Mesendoderm (in vitro differentiated cells): ENCODE data around the gene OR9Q1.
"Not testable (repeated sequence)": the region's sequence is repeated elsewhere in the genome, so short reads cannot be mapped to it uniquely, and the experiment has no call there.

Source experiments
- DNase-seq: peaks from one replicate; pipeline ENCODE4 v3.0.0; 2013
- H2AK5ac ChIP-seq: 2 replicates; pipeline ENCODE4 v1.6.1; 2013; ENCODE audit warnings: low read length, inconsistent platforms
- H2BK120ac ChIP-seq: 2 replicates; pipeline ENCODE4 v1.6.1; 2013; ENCODE audit warnings: low read depth, mild to moderate bottlenecking, low read length, moderate library complexity, mixed read lengths
- H2BK15ac ChIP-seq: replicated peaks from 2 replicates; pipeline ENCODE4 v1.6.1; 2013; ENCODE audit warnings: low read depth, mild to moderate bottlenecking, moderate library complexity
- H2BK5ac ChIP-seq: 2 replicates; pipeline ENCODE4 v1.6.1; 2013; ENCODE audit warnings: low read length, inconsistent platforms
- H3K18ac ChIP-seq: 2 replicates; pipeline ENCODE4 v1.6.1; 2013; ENCODE audit warnings: mild to moderate bottlenecking, low read length, mixed read lengths
- H3K23ac ChIP-seq: one replicate; pipeline ENCODE4 v1.6.1; 2013; ENCODE audit warnings: low read length
- H3K27ac ChIP-seq: 2 replicates; pipeline ENCODE4 v1.5.1; 2013; ENCODE audit warnings: low read depth, mild to moderate bottlenecking, inconsistent platforms, low read length, moderate library complexity
- H3K27me3 ChIP-seq: 2 replicates; pipeline ENCODE4 v1.6.1; 2013; ENCODE audit warnings: low read length, control low read depth, mild to moderate bottlenecking, inconsistent platforms; ENCODE audit not compliant: insufficient read depth, poor library complexity
- H3K36me3 ChIP-seq: 2 replicates; pipeline ENCODE4 v1.6.1; 2013; ENCODE audit warnings: low read length, inconsistent platforms; ENCODE audit not compliant: control insufficient read depth, insufficient read depth
- H3K4ac ChIP-seq: one replicate; pipeline ENCODE4 v1.6.1; 2013; ENCODE audit warnings: low read depth, mild to moderate bottlenecking, low read length, moderate library complexity
- H3K4me1 ChIP-seq: 2 replicates; pipeline ENCODE4 v1.6.1; 2013; ENCODE audit warnings: low read depth, low read length, inconsistent platforms; ENCODE audit not compliant: control insufficient read depth
- H3K4me2 ChIP-seq: 2 replicates; pipeline ENCODE4 v1.6.1; 2013; ENCODE audit warnings: low read length
- H3K4me3 ChIP-seq: 2 replicates; pipeline ENCODE4 v1.5.1; 2013; ENCODE audit warnings: mild to moderate bottlenecking, low read length
- H3K56ac ChIP-seq: one replicate; pipeline ENCODE4 v1.6.1; 2013; ENCODE audit warnings: low read length
- H3K79me1 ChIP-seq: 2 replicates; pipeline ENCODE4 v1.6.1; 2013; ENCODE audit warnings: low read length, inconsistent platforms
- H3K79me2 ChIP-seq: 2 replicates; pipeline ENCODE4 v1.6.1; 2013; ENCODE audit warnings: mild to moderate bottlenecking, low read length; ENCODE audit not compliant: control insufficient read depth, insufficient read depth
- H3K9ac ChIP-seq: 2 replicates; pipeline ENCODE4 v1.6.1; 2013; ENCODE audit warnings: low read length, inconsistent platforms
- H4K5ac ChIP-seq: one replicate; pipeline ENCODE4 v1.6.1; 2013; ENCODE audit warnings: low read length
- H4K8ac ChIP-seq: one replicate; pipeline ENCODE4 v1.6.1; 2013; ENCODE audit warnings: low read depth, mild to moderate bottlenecking, control low read depth, low read length, moderate library complexity
- WGBS: extraction: QIAGEN DNeasy Blood & Tissue Kit; methylation state at CpG from one replicate; pipeline ENCODE4 v1.1.7; 2013; ENCODE audit warnings: low lambda C conversion rate, missing lambda C conversion rate; ENCODE audit not compliant: insufficient coverage; ENCODE audit errors: extremely low coverage; 5-methylcytosine and 5-hydroxymethylcytosine counted together

Gene OR9Q1

DNA sequence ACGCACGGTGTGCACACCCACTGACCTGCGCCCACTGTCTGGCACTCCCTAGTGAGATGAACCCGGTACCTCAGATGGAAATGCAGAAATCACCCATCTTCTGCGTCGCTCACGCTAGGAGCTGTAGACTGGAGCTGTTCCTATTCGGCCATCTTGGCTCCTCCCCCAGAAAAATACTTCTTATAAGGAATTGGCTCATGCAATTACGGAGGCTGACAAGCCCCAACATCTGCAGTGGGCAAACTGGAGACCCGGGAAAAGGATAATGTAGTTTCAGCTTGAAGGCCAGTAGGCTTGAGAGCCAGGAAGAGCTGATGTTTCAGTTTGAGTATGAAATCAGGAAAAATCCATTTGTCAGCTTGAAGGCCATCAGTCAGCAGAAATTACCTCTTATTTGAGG is 23.7 kb upstream of the OR9Q1 start:
- not testable (repeated sequence) for H3K36me3 ChIP-seq, H2AK5ac ChIP-seq, H3K79me1 ChIP-seq, H3K4me2 ChIP-seq, H3K23ac ChIP-seq, H2BK15ac ChIP-seq, H3K9ac ChIP-seq, H4K8ac ChIP-seq, H3K4ac ChIP-seq, H3K4me1 ChIP-seq, H3K4me3 ChIP-seq, H3K56ac ChIP-seq, H4K5ac ChIP-seq, H2BK120ac ChIP-seq, H2BK5ac ChIP-seq, H3K79me2 ChIP-seq, DNase-seq, H3K27me3 ChIP-seq, H3K27ac ChIP-seq, H3K18ac ChIP-seq
- no CpG with 5 or more reads among the region's 10 CpGs for WGBS

DNA sequence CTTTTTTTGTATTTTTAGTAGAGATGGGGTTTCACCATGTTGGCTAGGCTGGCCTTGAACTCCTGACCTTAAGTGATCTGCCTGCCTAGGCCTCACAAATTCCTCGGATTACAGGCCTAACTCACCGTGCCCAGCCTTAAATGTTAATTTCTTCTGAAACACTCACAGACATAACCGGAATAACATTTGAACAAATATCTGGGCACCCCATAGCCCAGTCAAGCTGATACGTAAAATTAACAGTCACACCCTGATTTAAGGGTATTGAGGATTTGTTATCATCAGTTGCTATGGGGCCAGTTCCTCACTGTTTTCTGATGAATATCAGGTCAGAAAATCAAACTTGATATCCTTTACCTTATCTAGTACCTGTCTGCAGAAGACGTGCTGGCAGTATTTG is 23.0 kb upstream of the OR9Q1 start:
- Histone ChIP-seq H2AK5ac (no peak overlapping the region), H3K27ac (no peak overlapping the region), H3K79me1 (no peaks in the 10 kb centered on the region), H4K5ac (no peak overlapping the region), H3K4me2 (no peak overlapping the region), H3K4ac (no peak overlapping the region), H3K27me3 (no peaks in the 10 kb centered on the region), H3K56ac (no peak overlapping the region), H4K8ac (no peak overlapping the region), H2BK15ac (no peak overlapping the region), H3K79me2 (no peaks in the 10 kb centered on the region), H3K9ac (no peak overlapping the region), H3K23ac (no peak overlapping the region), H2BK120ac (no peak overlapping the region), H3K36me3 (no peaks in the 10 kb centered on the region), H3K4me1 (no peaks in the 10 kb centered on the region), H2BK5ac (no peak overlapping the region), H3K18ac (no peak overlapping the region), H3K4me3 (no peak overlapping the region)
- no peak for DNase-seq
- no CpG with 5 or more reads among the region's 5 CpGs for WGBS

DNA sequence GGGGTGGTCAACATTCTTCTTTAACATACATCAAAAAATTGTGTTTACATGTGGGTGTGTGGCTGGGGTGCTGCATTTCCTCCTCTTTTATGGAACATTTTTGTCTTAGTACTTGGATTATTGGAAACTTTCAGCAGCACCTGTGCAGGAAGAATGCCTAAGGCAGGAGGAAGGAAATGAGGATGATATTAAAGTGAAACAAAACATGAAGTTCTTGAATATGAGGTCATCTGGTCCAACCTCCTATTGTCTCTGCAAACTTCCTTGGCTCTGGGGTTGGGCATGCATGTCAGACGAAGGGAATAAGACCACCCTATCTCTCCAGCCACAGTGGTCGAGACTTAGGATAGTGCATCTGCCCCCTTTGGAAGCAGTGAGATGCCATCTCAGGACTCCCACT is 20.6 kb upstream of the OR9Q1 start:
- WGBS: no CpG with 5 or more reads among the region's 2 CpGs
- no peak overlapping the region for H2BK120ac ChIP-seq

DNA sequence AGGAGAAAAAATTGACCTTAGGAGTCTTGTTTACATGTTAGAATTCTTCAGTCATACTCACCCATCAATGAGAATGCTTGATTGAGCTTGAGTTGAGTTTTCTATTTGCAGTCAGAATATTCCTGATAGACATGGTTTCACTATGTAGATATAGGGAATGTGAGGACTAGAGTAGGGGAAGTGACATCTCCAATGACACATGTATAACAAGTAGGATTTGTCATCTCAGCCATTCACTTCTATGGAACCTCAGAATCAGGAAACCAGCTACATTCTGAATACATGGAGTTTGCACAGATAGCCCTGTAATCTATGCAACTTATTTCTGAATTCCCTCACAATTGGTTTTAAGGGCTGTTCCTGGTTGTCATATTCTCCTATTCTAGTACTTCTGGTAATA is 20.1 kb upstream of the OR9Q1 start:
- Histone ChIP-seq H3K79me1 (no peaks in the 10 kb centered on the region), H3K18ac (no peak overlapping the region)

More for the DNA sequence above, 20.6 kb upstream of the OR9Q1 start:
- Histone ChIP-seq H3K56ac (no peak overlapping the region), H2BK5ac (no peak overlapping the region), H2AK5ac (no peak overlapping the region), H3K27ac (no peak overlapping the region), H2BK15ac (no peak overlapping the region), H3K4me3 (no peak overlapping the region), H3K79me2 (no peaks in the 10 kb centered on the region), H3K4me1 (no peaks in the 10 kb centered on the region), H3K36me3 (no peaks in the 10 kb centered on the region), H3K9ac (no peak overlapping the region), H4K8ac (no peak overlapping the region), H3K4me2 (no peak overlapping the region), H4K5ac (no peak overlapping the region), H3K4ac (no peak overlapping the region), H3K27me3 (no peaks in the 10 kb centered on the region), H3K79me1 (no peaks in the 10 kb centered on the region), H3K23ac (no peak overlapping the region), H3K18ac (no peak overlapping the region)
- no peak for DNase-seq

DNA sequence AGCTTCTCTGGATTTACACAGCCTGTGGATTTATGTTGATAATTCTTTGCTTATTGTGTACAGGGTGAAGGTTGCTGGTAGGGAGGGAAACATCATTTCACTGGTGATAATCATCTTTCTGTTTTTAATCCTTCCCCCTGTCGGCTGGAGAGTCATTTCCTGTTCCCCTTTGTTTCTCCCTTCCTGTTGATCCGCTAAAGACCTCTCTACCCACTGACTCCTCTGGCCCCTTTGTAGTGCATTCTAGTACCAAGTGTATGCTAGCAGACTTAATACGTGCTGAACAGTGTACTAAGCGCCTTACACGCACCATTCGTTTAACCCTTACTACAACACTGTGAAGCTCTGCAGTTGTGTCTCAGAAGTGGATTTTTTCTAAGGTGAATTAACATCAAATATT is 19.0 kb upstream of the OR9Q1 start:
- H3K18ac ChIP-seq: no peak overlapping the region
- H3K27ac ChIP-seq: no peak overlapping the region
- no peak overlapping the region for H4K5ac ChIP-seq
- H2AK5ac ChIP-seq: no peak overlapping the region
- no peak overlapping the region for H3K4ac ChIP-seq
- H3K4me1 ChIP-seq: no peaks in the 10 kb centered on the region
- no peak overlapping the region for H3K4me3 ChIP-seq
- H3K79me2 ChIP-seq: no peaks in the 10 kb centered on the region
- H3K9ac ChIP-seq: no peak overlapping the region
- no peaks in the 10 kb centered on the region for H3K79me1 ChIP-seq
- DNase-seq: peak; percentile 13
- no CpG with 5 or more reads among the region's 6 CpGs for WGBS
- H2BK5ac ChIP-seq: no peak overlapping the region
- H3K56ac ChIP-seq: no peak overlapping the region
- H3K36me3 ChIP-seq: no peaks in the 10 kb centered on the region
- H3K23ac ChIP-seq: no peak overlapping the region
- H3K27me3 ChIP-seq: no peaks in the 10 kb centered on the region
- no peak overlapping the region for H2BK15ac ChIP-seq
- no peak overlapping the region for H2BK120ac ChIP-seq
- H3K4me2 ChIP-seq: no peak overlapping the region
- no peak overlapping the region for H4K8ac ChIP-seq

More for the DNA sequence above, 20.1 kb upstream of the OR9Q1 start:
- Histone ChIP-seq H4K8ac (no peak overlapping the region), H2BK15ac (no peak overlapping the region), H2BK5ac (no peak overlapping the region), H3K79me2 (no peaks in the 10 kb centered on the region), H3K23ac (no peak overlapping the region), H4K5ac (no peak overlapping the region), H3K9ac (no peak overlapping the region), H2BK120ac (no peak overlapping the region), H3K56ac (no peak overlapping the region), H3K36me3 (no peaks in the 10 kb centered on the region), H3K4me1 (no peaks in the 10 kb centered on the region), H3K4ac (no peak overlapping the region), H3K27ac (no peak overlapping the region), H3K4me2 (no peak overlapping the region), H2AK5ac (no peak overlapping the region), H3K4me3 (no peak overlapping the region), H3K27me3 (no peaks in the 10 kb centered on the region)
- DNase-seq: no peak

DNA sequence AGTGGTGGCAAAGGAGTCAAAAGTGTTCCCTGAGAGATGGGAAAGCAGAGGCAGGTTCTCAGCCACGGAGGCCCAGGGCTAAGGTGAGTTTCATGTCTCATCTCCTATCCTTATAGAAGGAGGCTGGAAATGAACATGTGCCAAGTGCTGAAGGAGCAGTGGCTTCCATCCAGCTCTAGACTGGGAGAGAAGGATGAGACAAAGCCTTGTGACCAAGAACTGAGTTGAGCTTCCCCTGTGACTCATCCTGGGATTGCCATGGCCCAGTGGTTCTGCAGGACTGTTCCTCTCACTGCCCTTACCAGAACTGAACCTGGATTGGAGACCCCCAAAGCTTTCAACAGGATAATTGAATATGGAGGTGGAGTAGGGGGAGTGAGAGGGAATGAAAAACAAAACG is 16.7 kb upstream of the OR9Q1 start:
- Histone ChIP-seq H3K79me1 (no peaks in the 10 kb centered on the region), H3K9ac (no peak overlapping the region), H3K4me3 (no peak overlapping the region), H3K18ac (no peak overlapping the region), H3K23ac (no peak overlapping the region), H4K8ac (no peak overlapping the region), H3K79me2 (no peaks in the 10 kb centered on the region), H3K4me1 (no peaks in the 10 kb centered on the region), H2AK5ac (no peak overlapping the region), H2BK5ac (no peak overlapping the region), H3K56ac (no peak overlapping the region), H3K27me3 (no peaks in the 10 kb centered on the region), H3K27ac (no peak overlapping the region), H2BK120ac (no peak overlapping the region), H3K4me2 (no peak overlapping the region), H3K36me3 (no peaks in the 10 kb centered on the region), H2BK15ac (no peak overlapping the region), H4K5ac (no peak overlapping the region), H3K4ac (no peak overlapping the region)
- WGBS: no CpG with 5 or more reads among the region's 2 CpGs
- DNase-seq: no peak
